ENCODE results near the gene SLC18A3. TPM values are rescaled to one million over a fixed set of nuclear protein-coding genes. Genes with fewer than 3 reads are reported as not detected.

Gene SLC18A3
- total RNA-seq, 2 donors from 2014 or later, result not detected

GRCh38 chr10:49605939-49606509 is 4.1 kb upstream of the SLC18A3 start:
- Mint-ChIP-seq H3K36me3 (peaks cover 0 to 14% of the 10 kb centered on the region in 2 donors), H3K9me3 (peaks cover 0 to 11% of the 10 kb centered on the region in 2 donors), H3K27ac (no peak overlapping the region)
- no peak for ATAC-seq
- DNase-seq (ENCODE audit: low spot score in 2 of 2), result no peak

- DNase-seq (ENCODE audit: low spot score in 2 of 2), result peak; percentile 56 to 79
- Mint-ChIP-seq H3K27ac (no peak overlapping the region), H3K36me3 (peaks cover 8 to 22% of the 10 kb centered on the region in 2 donors), H3K9me3 (peaks cover 0 to 11% of the 10 kb centered on the region in 2 donors)
- peak in 1 of 2 donors; percentile 73 for ATAC-seq
These were observed 3.1 kb upstream of the SLC18A3 start for GRCh38 chr10:49606981-49607535.

- Mint-ChIP-seq H3K9me3 (peaks cover 5 to 11% of the 10 kb centered on the region in 2 donors), H3K36me3 (peaks cover 14 to 29% of the 10 kb centered on the region in 2 donors), H3K27ac (no peak overlapping the region)
- ATAC-seq (no peak), DNase-seq (ENCODE audit: low spot score in 2 of 2) (peak in 1 of 2 donors; percentile 31)
These were observed 1.7 kb upstream of the SLC18A3 start for GRCh38 chr10:49608166-49609005.

- peaks cover 14 to 29% of the 10 kb centered on the region in 2 donors for H3K36me3 Mint-ChIP-seq
- no peak overlapping the region for H3K27ac Mint-ChIP-seq
- H3K9me3 Mint-ChIP-seq, result peaks cover 5 to 11% of the 10 kb centered on the region in 2 donors
- no peak for ATAC-seq
- no peak for DNase-seq (ENCODE audit: low spot score in 2 of 2)
These were observed 1.2 kb upstream of the SLC18A3 start for GRCh38 chr10:49609006-49609282.

GRCh38 chr10:49609283-49610113 is 612 bp upstream of the SLC18A3 start:
- no peak for DNase-seq (ENCODE audit: low spot score in 2 of 2)
- peaks cover 14 to 29% of the 10 kb centered on the region in 2 donors for H3K36me3 Mint-ChIP-seq
- no peak for ATAC-seq
- no peak overlapping the region for H3K27ac Mint-ChIP-seq
- H3K9me3 Mint-ChIP-seq, result peaks cover 5 to 11% of the 10 kb centered on the region in 2 donors

GRCh38 chr10:49610458-49611165 is 502 bp downstream of the SLC18A3 start:
- DNase-seq (ENCODE audit: low spot score in 2 of 2) (peak in 1 of 2 donors; percentile 16), ATAC-seq (no peak)
- Mint-ChIP-seq H3K9me3 (peaks cover 3 to 5% of the 10 kb centered on the region in 2 donors), H3K27ac (no peak overlapping the region), H3K36me3 (peaks cover 14 to 25% of the 10 kb centered on the region in 2 donors)

- Mint-ChIP-seq H3K27ac (peak overlapping the region in 1 of 2 donors; percentile 68), H3K36me3 (peaks cover 14 to 25% of the 10 kb centered on the region in 2 donors), H3K9me3 (peaks cover 3 to 5% of the 10 kb centered on the region in 2 donors)
- ATAC-seq, result no peak
- peak in 1 of 2 donors; percentile 38 for DNase-seq (ENCODE audit: low spot score in 2 of 2)
These were observed 1.2 kb downstream of the SLC18A3 start for GRCh38 chr10:49611166-49611815.

GRCh38 chr10:49611816-49612512 is 1.9 kb downstream of the SLC18A3 start:
- Mint-ChIP-seq H3K9me3 (peaks cover 3 to 5% of the 10 kb centered on the region in 2 donors), H3K36me3 (peaks cover 14 to 25% of the 10 kb centered on the region in 2 donors), H3K27ac (peak overlapping the region in 1 of 2 donors; percentile 89)
- ATAC-seq (no peak), DNase-seq (ENCODE audit: low spot score in 2 of 2) (peak in 1 of 2 donors; percentile 34)

- ATAC-seq, result peak in 1 of 2 donors; percentile 40
- peaks cover 2 to 5% of the 10 kb centered on the region in 2 donors for H3K9me3 Mint-ChIP-seq
- H3K27ac Mint-ChIP-seq, result peak overlapping the region in 1 of 2 donors; percentile 89
- peak in 1 of 2 donors; percentile 47 for DNase-seq (ENCODE audit: low spot score in 2 of 2)
- peaks cover 14 to 18% of the 10 kb centered on the region in 2 donors for H3K36me3 Mint-ChIP-seq
These were observed 2.5 kb downstream of the SLC18A3 start for GRCh38 chr10:49612513-49613164.

GRCh38 chr10:49613165-49613881 is 3.2 kb downstream of the SLC18A3 start:
- ATAC-seq, result no peak
- H3K9me3 Mint-ChIP-seq, result peaks cover 0 to 5% of the 10 kb centered on the region in 2 donors
- peaks cover 14 to 15% of the 10 kb centered on the region in 2 donors for H3K36me3 Mint-ChIP-seq
- peak overlapping the region in 1 of 2 donors; percentile 29 for H3K27ac Mint-ChIP-seq
- peak in 1 of 2 donors; percentile 18 for DNase-seq (ENCODE audit: low spot score in 2 of 2)

GRCh38 chr10:49613882-49614241 is 3.8 kb downstream of the SLC18A3 start, which contains the start of gene CHAT:
TSS of gene CHAT (plus strand) at chr10:49614037. CDS start at chr10:49614190, 153 bp downstream.
- H3K27ac Mint-ChIP-seq, result peak within 1 kb of the TSS in 1 of 2 donors; percentile 29
- H3K9me3 Mint-ChIP-seq, result peaks cover 0 to 5% of the 10 kb centered on the region in 2 donors
- peaks cover 14 to 15% of the 10 kb centered on the region in 2 donors for H3K36me3 Mint-ChIP-seq
- DNase-seq (ENCODE audit: low spot score in 2 of 2) (peak in 1 of 2 donors; percentile 9), ATAC-seq (no peak)

GRCh38 chr10:49614242-49615198 is 4.4 kb downstream of the SLC18A3 start:
- peaks cover 0 to 5% of the 10 kb centered on the region in 2 donors for H3K9me3 Mint-ChIP-seq
- ATAC-seq (no peak), DNase-seq (ENCODE audit: low spot score in 2 of 2) (no peak)
- no peak overlapping the region for H3K27ac Mint-ChIP-seq
- peaks cover 14 to 15% of the 10 kb centered on the region in 2 donors for H3K36me3 Mint-ChIP-seq

GRCh38 chr10:49615213-49615612 is 5.1 kb downstream of the SLC18A3 start:
- Mint-ChIP-seq H3K36me3 (peaks cover 14 to 15% of the 10 kb centered on the region in 2 donors), H3K27ac (no peak overlapping the region), H3K9me3 (peaks cover 0 to 5% of the 10 kb centered on the region in 2 donors)
- ATAC-seq (no peak), DNase-seq (ENCODE audit: low spot score in 2 of 2) (peak in 1 of 2 donors; percentile 25)

Measured in activated naive CD4-positive, alpha-beta T cell treated with anti-CD3 and anti-CD28 coated beads, Interleukin-2, amount 50 U/mL, for 72 hours (primary cell).